Measurements from ENCODE around the gene CAPN3.
"Not testable (repeated sequence)": the region's sequence is repeated elsewhere in the genome, so short reads cannot be mapped to it uniquely, and the experiment has no call there.

The CAPN3 gene

GRCh38 chr15:42359249-42359648, at the start of gene CAPN3:
Gene CAPN3 (plus strand): TSS chr15:42359501. CDS start chr15:42359806, 305 bp downstream.
- no peak for DNase-seq (ENCODE audit: low read depth)

- DNase-seq (ENCODE audit: low read depth), result no peak
These were observed 45.8 kb upstream of the CAPN3 start for GRCh38 chr15:42313463-42313862.

GRCh38 chr15:42314818-42315217, 44.5 kb upstream of the CAPN3 start:
- no peak for DNase-seq (ENCODE audit: low read depth)

- no peak for DNase-seq (ENCODE audit: low read depth)
These were observed 43.8 kb upstream of the CAPN3 start for GRCh38 chr15:42315521-42315920.

- DNase-seq (ENCODE audit: low read depth), result not testable (repeated sequence)
These were observed 43.0 kb upstream of the CAPN3 start for GRCh38 chr15:42316282-42316805.

- no peak for DNase-seq (ENCODE audit: low read depth)
These were observed 40.1 kb upstream of the CAPN3 start for GRCh38 chr15:42319206-42319605.

GRCh38 chr15:42324308-42324707, 35.0 kb upstream of the CAPN3 start:
- peak; percentile 32 for DNase-seq (ENCODE audit: low read depth)

- no peak for DNase-seq (ENCODE audit: low read depth)
These were observed 30.1 kb upstream of the CAPN3 start for GRCh38 chr15:42329161-42329560.

GRCh38 chr15:42329992-42330391, 29.3 kb upstream of the CAPN3 start:
- DNase-seq (ENCODE audit: low read depth), result no peak

GRCh38 chr15:42331235-42331634, 28.1 kb upstream of the CAPN3 start:
- no peak for DNase-seq (ENCODE audit: low read depth)

GRCh38 chr15:42332331-42332730, 27.0 kb upstream of the CAPN3 start:
- DNase-seq (ENCODE audit: low read depth), result peak; percentile 29

- no peak for DNase-seq (ENCODE audit: low read depth)
These were observed 24.2 kb upstream of the CAPN3 start for GRCh38 chr15:42335074-42335473.

GRCh38 chr15:42336650-42337049, 22.7 kb upstream of the CAPN3 start:
- not testable (repeated sequence) for DNase-seq (ENCODE audit: low read depth)

- DNase-seq (ENCODE audit: low read depth), result not testable (repeated sequence)
These were observed 22.2 kb upstream of the CAPN3 start for GRCh38 chr15:42337104-42337503.

GRCh38 chr15:42338500-42338899, 20.8 kb upstream of the CAPN3 start:
- DNase-seq (ENCODE audit: low read depth), result no peak

GRCh38 chr15:42343596-42344232, 15.6 kb upstream of the CAPN3 start:
- no peak for DNase-seq (ENCODE audit: low read depth)

GRCh38 chr15:42344763-42345162, 14.5 kb upstream of the CAPN3 start:
- DNase-seq (ENCODE audit: low read depth), result peak; percentile 76

GRCh38 chr15:42345504-42345903, 13.8 kb upstream of the CAPN3 start:
- no peak for DNase-seq (ENCODE audit: low read depth)

GRCh38 chr15:42348083-42348482, 11.2 kb upstream of the CAPN3 start:
- peak; percentile 6 for DNase-seq (ENCODE audit: low read depth)

GRCh38 chr15:42349186-42349585, 10.1 kb upstream of the CAPN3 start:
- no peak for DNase-seq (ENCODE audit: low read depth)

- no peak for DNase-seq (ENCODE audit: low read depth)
These were observed 6.9 kb upstream of the CAPN3 start for GRCh38 chr15:42352401-42352800.

- DNase-seq (ENCODE audit: low read depth), result no peak
These were observed 6.2 kb upstream of the CAPN3 start for GRCh38 chr15:42353061-42353460.

GRCh38 chr15:42354824-42355223, 4.5 kb upstream of the CAPN3 start:
- no peak for DNase-seq (ENCODE audit: low read depth)

GRCh38 chr15:42355291-42355690, 4.0 kb upstream of the CAPN3 start:
- DNase-seq (ENCODE audit: low read depth), result no peak
